HG03460 (cell line): ENCODE data around the gene ATP2B2.

Experiments used
- ATAC-seq: cut with Tn5 transposase; IDR thresholded peaks from one replicate; pipeline ENCODE4 v1.9.1; 2021; ENCODE audit not compliant: unreplicated experiment

ATP2B2 gene

DNA sequence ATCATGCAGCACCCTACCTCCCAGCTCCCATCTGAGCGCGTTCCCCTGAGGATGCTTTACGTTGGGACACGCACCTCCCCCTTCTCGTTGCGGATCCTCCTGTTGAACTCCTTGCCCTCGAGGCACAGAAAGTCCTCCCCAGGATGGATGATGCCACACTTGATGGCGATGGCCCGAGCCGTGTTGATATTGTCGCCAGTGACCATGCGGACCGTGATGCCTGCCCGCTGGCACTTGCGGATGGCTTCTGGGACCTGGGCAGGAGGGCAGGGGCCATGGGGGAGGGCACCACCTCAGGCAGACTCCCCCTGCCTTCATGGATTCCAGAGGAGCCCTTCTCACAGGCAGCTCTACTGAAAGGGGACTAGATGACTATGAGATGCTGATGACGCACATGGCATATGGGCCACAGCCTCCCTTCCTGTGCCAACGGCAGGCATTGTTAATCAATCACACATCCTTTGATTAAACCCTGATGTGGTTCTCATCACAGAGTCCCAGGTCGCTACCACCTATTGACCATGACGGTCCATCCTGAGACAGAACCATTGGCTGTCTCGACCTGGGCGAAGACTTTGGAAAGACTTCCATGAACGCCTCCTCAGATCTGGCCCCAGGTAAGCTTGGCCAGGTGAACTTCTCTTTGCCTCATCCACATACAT lies 154.9 kb downstream of the ATP2B2 start:
- no peak for ATAC-seq

DNA sequence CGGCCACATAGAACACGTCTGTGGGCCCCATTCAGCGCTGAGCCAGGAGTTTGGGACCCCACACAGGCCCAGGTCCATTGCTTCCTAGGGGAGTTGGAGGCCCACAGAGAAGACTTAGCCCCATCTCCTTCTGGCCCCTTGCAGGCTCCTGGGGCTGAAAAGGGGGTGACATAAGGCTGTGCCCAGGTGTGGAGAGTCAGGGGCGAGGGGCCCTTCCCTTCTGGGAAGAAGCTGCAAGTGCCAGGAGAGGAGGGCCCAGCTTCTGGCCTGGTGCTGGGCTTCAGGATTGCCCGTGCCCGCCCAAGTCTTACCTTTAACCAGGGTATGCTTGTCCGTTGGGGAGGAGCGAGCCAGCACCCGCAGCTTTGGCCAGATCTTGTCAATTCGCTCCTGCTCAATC lies 155.6 kb downstream of the ATP2B2 start:
- no peak for ATAC-seq

DNA sequence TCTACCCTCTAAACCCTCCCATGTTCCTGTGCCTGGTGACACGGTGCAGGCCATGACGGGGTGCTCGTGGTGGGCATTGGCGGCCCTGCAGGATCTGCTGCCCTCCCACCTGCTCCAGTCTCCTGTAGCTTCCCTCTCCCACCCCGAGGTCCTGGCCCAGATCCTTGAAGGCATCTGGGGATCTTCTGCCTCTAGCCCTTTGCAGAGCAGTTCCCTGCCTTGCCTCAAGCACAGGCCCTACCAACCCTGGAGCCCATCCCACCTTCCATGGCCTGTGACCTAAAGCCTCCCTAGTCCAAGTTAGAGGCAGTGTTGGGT lies 157.0 kb downstream of the ATP2B2 start:
- no peak for ATAC-seq

DNA sequence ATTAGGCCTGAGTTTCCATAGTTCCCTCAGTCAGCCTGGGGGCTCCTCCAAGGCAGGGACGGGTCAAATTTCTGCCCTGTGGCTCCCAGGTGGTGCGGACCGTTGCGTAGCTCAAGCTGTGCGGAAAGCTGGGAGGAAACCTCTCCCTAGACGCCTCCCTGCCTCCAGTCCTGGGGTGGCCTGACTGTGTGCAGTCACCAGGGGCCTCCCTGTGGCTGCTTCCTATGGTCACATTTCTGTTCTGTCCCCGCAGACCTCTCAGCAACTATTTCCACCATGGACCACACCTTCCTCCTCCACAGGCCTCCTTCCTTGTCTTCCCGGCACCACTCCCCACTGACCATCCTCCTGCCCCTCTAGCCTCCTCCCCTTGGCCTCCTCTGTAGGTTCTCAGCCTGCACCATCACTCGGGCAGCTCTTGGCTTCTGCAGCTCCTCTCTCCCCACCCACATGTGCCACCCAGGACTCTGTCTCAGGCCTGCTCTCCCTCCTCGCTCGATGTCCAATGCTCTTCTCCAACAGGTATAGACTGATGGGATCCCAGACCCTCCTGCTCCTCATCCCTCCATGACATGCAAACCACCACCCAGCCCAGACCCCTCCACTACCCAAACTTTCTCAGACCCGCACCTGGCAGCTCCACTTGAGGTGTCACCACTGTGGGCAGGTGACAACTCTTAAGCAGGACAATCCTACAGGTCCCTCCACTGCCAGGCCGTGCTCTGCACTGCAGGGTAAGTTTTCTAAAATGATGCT lies 157.6 kb downstream of the ATP2B2 start:
- ATAC-seq, result no peak

DNA sequence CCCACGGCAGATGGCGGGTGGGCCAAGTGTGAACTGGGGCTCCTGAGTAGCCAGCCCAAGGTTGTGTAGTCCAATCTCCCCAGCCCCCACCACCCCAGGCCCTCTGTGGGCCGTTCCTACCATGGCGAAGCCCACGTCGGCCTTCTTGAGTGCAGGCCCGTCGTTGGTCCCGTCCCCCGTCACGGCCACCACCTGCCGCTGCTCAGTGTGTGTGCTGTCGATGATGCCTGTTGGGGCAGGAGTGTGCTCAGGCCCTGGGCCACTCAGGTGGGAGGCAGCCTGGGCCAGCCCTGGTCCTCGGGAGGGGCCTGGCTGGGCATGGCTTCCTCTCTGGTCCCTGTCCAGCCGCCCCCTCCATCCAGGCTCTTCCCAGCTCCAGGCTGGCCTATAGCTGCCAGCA lies 159.5 kb downstream of the ATP2B2 start:
- no peak for ATAC-seq

DNA sequence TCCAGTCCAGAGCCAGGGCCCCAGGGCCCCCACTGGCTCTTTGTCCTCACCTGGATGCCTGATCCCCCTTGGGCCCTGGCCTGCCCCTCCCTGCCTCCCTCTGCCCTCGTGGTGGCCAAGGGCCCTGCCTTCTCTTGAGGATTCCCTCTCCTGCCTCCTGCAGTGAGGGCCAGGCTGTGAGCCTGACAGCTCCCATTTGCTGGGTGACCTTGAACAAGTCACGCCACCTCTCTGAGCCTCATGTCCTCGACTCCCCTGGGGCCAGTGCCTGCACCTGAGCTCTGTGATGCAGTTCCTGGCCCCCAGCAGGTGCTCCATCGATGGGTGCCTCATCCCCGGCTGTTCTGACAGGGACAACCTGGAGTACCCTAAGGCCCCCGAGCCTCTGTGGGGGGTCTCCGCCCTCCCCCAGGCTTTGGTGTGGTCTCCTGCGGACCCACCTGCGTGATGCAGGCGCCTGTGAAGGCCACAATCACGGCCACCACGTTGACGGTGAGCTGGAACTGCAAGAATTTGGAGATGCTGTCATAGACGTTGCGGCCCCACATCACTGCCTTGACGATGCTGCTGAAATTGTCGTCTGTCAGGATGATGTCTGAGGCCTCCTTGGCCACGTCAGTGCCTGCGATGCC lies 160.3 kb downstream of the ATP2B2 start:
- ATAC-seq, result no peak

DNA sequence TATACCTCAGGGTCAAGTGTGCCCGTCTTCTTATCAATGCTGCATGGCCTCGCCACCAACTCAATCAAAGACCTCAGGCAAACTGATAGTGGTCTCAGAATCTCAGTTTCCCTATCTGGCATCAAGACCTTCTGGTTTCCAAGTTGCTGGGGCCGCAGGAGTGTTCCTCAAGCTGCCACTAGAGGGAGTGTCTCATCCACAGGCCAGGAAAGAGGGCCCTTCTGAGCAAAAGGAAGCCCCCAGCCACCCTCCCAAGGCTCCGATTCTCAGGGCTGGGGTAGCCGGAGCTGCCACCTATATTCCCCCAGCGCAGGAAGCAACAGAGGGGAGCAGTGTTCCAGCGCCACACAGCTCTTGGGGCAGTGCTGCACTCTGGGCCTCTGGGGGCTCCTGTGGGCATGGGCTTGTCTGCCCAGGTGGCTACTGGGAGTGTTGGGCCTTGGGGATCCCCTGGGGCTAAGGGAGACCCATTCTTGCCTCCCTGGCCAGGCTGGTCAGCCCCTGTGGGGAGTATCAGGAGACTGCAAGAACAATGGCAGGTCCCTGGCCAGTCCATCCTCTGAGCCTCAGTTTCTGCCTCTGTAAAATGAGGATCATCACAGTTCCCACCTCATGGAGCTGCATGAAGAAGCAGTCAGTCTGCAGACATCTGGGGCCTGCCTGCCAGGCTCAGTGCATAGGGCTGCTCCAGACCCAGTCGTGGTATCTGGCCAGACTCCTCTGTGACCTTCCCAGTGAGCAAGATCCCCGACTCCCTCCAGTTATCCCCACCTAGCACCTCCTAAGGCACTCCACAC lies 161.0 kb downstream of the ATP2B2 start:
- ATAC-seq, result no peak

DNA sequence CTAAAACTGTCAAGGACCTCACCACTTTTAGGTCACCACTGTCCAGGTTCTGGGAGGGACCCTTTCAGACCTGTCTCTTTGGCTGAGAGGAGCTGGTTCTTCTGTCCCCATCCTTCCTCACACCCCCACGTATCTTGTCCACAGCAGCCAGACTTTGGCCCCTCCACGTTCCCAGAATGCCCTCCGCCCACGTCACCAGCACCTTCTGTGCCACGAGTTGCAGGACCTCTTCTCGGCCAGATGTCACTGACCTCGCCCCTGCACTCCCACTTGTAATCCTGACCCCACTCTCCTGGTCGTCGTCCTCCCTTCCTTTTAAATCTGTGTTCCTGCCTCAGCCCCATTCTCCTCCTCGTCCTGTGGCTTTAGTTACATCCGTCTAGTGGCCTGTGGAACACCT lies 161.9 kb downstream of the ATP2B2 start:
- no peak for ATAC-seq

DNA sequence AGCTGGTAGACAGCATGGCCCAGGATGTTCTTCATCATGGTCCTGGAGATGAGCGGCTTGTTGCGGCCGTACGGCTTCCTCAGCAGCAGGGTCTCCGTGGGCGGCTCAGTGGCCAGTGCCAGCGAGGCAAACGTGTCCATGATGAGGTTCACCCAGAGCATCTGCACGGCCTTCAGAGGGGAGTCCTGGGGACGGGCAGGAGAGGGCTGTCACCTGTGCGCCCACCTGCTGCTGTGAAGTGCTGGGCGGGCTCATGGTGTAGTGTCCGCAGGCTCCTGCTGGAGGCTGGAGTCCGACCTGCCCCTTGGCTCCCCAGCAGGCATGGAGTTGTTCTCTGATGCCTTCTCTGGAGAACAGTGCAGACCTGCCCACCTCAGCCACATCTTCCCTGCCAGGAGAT lies 162.6 kb downstream of the ATP2B2 start:
- no peak for ATAC-seq

DNA sequence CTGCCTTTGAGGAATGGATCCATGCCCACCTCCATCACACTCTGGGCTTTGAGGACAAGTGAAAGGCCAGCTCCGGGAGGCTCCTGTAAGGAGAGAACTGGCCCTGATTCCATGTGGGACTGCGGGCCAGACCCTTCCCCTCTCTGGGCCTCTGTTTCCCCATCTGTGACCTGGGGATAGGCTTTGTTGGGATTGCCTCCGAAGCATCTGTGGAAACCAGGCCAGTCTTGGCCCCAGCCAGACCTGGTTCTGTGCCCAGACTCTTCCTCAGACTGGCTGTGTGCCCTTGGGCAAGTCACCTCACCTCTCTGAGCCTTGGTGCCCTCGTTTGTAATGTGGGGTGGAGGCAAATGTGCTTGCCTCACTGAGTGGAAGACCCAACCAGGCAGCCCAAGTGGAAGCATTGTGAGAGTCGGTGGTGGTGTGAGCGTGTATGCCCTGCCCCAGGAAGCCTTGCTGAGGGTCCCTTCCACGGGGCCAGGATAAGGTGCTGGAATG lies 163.4 kb downstream of the ATP2B2 start:
- ATAC-seq, result no peak

DNA sequence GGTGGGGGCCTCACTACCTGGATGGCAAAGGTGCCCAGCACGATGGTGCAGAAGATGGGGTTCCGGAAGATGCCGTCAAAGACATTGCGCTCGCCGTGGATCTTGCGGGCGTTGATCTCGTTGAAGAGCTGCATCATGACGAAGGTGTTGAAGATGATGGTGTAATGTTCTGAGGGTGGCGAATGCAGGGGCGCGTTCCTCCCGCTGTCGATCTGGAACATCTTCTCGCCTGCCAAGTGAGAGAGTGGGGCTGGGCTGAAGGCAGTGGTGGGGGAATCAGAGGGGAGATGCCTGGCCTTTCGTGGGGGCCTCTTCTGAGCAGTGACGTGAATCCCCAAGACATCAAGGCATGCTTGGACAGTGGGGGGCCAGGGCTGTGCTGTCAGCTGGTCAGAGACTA lies 164.9 kb downstream of the ATP2B2 start:
- no peak for ATAC-seq

DNA sequence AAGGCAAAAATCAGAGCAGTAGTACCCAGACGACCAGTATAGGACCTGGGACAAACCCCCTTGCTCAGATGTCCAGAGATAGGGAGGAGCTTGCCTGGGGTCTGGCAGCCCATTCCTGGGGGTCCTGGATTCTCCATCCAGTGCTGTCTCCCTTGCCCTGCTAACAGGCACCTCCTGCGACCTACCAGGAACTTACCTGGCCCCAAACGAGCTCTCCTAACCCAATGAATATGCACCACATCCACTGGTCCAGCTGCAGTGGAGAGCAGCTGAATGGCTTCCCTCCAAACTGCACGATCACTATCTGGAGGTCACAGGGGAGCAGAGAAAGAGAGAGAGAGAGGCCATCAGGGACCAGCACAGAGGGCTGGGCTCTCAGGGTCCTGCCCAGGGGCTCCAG lies 165.3 kb downstream of the ATP2B2 start:
- no peak for ATAC-seq

DNA sequence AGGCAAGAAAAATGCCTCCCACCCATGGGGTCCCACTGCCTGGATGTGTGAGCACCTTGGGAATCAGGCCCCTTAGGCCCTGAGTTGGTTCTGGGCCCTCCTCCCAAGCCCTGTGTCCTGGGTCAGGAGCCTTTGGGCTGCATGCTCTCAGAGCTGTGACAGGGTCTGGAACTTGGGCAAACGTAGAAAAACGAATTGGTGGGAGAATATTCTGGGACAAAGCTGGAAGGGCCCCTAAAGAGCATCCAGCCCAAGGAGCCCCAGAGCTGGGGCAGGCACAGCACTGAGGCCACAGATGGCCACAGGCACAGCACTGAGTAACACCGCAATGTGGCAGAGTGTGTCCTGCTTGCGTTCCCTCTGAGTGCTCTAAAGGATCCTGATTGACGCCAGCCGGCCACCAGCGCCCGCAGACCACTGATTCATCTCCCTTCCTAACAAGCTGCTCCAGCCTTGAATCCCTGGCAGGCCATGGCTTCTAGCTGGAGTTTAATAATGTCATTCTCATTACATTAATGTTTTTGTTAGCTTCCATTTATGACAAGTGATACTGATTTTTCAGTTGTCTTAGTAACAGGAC lies 165.9 kb downstream of the ATP2B2 start:
- ATAC-seq, result no peak

DNA sequence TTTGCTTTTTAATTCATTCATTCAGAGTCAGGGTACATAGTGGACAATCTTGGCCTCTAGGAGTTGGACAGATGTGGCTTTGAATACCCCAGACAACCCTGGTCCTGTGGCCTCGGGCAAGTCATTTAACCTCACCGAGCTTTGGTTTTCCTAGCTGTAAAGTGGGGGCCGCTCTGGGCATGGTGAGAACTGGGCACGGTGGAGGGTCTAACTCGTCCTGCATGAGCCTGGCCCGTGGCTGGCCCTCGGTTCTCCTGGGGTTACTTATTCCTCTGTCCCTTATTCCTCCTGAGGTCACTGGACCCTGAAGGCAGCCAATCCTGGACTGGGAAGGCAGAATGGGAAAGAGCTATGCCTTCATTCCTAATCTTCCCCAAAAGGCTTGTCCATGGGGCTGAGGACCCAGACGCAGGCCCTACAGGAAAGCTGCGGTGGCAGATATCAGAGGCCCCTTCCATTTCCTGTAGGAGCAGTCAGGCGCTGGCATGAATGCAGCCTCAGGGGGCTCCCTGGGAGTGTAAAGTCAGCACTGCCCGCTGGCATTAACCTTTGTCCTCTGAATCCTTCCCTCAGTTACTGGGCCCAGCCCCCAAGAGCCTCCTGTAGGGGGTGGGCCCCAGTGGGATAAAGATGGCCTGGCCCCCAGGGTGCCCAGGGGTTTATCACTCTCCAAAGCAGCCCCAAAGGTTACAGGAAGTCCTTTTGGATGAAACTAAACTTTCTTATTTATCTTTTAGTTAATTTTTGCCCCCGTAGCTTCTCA lies 166.6 kb downstream of the ATP2B2 start:
- no peak for ATAC-seq

DNA sequence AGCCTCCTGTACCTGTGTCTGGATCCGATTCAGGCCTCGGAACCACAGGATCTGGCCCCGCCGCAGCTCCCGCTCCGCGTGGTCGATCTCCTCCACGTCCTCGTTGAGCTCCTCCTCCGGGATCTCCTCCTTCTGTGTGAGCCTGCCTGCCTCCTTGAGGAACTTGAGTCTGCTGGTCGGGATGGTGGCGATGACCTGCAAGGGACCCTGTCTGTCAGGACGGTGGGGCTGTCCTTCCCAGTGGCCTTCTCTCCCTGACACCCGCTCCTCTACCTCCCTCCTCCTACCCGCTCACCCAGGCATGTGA lies 167.3 kb downstream of the ATP2B2 start:
- ATAC-seq, result no peak

DNA sequence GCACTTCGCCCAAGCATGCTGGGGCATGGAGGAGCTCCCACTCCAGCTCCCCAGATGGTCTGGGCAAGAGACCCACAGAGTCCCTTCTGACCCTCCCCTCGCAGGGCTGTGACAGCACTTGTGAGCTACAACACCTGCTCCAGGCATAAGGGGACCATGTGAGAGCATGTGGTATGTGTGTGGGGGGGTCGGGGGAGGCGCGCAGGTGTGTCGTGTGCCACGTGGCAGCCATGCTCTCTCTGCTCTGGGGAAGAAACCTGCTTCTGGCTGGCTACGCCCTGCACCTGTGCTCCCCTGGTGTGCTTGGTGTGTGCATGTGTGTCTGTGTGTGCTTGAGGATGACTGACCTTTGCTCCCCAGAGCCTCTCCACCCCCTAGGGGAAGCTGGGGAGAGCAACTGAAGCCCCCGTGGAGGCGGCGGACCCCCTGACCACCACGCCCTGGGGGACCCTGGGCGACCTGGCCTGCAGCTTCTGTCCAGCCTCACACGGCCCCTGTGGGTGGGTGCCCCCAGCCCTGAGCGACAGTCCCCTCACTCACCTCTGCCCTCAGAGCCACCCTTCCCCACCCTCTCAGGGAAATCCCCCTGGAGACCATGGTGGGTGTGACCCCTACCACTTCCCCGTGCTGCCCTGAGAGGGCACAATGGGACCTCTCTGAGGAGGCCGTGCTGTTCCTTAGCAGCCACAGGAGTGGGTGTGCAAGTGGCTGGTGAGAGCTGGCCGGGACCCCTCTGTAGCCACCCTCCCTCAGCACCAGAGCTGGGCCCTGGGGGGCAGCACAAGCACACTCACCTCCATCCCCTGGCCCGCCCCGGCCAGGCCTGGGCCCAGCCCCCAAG lies 167.8 kb downstream of the ATP2B2 start:
- ATAC-seq, result no peak

DNA sequence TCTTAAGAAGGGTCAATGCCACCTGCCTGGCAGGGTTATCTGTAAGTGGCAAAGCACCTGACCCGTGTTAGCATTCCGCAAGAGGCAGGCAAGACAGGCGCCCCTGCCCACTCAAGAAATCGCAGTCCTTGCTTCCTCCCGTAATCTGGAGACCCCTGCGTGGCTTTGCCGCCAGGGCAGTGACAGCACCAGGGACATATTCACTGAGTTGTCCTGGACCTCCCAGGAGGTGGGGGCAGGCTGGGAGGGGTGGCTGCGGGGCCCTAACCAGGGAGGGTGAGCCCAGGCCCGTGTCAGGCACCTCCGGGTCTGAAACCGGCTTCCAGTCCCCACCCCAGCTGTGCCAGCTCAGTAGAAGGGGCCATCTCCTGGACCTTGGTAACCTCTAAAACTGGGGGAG lies 168.6 kb downstream of the ATP2B2 start:
- no peak for ATAC-seq

DNA sequence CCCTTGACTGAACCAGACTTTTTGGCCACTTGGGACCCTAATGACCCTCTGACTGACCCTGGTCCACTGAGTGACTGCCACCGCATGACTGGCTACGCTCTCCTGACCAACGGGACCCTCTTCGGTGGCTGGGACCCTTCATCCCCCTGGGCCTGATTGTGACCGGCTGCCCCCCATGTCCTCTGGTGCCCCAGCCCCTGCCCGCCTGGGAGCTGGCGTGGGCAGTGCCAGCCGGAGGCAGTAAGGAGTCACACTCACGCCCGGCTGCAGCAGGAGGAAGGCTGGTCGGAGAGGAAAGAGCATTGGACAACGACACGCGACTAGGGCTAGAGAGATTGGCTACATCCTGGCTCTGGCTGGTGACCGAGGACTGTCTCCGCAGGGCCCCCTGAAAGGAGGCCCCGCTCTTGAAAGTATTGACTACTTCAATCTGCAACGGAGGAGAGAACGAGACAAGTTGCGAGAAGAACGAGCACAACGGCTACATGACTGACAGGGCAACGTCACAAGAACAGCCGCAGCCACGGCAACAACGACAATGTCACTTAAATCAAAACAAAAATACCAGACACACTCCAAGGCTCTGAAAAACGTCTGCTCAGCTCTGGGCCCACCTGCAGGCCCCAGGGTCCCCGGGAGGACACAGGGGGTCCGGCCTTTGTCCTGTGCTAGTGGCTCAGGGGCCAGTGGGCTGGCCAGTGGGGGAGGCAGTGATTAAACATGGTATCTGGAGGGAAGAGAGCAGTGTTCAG lies 169.3 kb downstream of the ATP2B2 start:
- ATAC-seq, result no peak

DNA sequence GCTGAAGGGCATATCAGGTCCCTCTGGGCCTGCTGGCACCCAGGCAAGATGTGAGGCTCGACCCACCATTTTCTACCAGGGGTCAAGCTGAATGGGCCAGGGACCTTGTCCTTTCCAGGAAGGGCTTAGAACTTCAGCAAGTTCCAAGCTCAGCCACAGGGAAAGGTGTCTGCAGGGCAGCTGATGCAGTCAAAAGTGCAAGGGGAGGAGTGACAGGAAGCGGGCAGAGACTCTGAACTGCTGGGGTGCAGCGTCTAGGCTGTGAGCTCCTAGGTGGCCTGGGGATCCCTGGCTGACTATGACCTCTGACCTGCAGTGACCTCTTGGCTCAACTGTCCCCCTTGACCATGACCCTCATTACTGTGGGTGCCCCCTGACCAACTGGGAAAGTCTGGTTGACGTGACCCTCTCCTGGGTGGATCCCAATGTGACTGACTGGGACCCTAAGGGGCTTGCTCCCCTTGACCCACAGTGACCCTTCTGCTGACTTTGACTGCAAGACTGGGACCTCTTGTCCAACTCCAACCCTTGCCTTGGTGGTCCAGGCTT lies 170.1 kb downstream of the ATP2B2 start:
- no peak for ATAC-seq
